ENCODE measurements around the gene CMBL. TPM values are rescaled to one million over a fixed set of nuclear protein-coding genes. Genes with fewer than 3 reads are reported as not detected.

The CMBL gene
- 6.9 and 19.3 TPM in 2 replicates for total RNA-seq

GRCh38 chr5:10307206-10308148, at the start of gene CMBL:
Gene CMBL, minus strand, starts transcription at chr5:10307902. Its CDS starts 17,140 bp downstream, at chr5:10290762.

DNA sequence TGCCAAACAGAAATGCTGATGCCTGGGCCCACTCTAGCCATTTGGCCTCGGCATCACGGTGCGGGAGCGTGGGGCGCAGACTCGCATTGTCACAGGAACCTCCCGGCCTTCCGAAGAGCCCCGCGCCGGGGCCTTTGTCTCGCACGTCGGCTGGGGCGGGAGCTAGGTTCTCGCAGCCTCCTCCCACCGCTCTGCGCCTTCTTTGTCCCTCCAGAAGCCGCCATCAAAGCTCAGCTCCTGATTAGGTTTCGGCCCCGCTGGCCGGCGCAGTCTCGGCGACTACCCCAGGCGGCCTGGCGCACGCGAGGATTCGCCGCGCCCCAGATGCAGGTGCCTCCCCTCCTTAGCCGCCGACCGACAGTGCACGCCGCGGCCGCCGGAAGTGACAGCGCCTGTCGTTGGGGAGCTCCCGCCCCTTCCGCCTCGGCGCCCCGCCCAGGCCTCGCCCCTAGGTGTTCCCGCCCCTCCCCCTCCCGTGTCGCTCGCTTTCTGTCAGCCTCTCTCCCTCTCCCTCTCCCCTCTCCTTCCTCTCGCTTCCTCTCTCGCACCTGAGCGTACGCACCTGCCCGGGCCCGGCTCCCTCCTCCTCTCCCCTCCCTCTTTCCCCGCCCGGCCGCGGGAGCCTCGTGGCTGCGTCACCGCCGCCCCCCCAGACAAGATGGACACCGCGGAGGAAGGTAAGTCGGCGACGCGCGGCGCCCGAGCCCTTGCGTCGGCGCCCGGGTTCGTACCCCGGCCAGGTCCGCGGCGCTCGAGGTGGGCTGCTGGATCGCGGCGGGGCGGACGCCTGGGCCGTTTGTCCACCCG, 45.7 kb upstream of the CMBL start, which contains the start of gene MARCHF6:
TSS of gene MARCHF6 (plus strand) at position 455 of the 807 bp plus-strand sequence. CDS start at position 659, 204 bp downstream.

DNA sequence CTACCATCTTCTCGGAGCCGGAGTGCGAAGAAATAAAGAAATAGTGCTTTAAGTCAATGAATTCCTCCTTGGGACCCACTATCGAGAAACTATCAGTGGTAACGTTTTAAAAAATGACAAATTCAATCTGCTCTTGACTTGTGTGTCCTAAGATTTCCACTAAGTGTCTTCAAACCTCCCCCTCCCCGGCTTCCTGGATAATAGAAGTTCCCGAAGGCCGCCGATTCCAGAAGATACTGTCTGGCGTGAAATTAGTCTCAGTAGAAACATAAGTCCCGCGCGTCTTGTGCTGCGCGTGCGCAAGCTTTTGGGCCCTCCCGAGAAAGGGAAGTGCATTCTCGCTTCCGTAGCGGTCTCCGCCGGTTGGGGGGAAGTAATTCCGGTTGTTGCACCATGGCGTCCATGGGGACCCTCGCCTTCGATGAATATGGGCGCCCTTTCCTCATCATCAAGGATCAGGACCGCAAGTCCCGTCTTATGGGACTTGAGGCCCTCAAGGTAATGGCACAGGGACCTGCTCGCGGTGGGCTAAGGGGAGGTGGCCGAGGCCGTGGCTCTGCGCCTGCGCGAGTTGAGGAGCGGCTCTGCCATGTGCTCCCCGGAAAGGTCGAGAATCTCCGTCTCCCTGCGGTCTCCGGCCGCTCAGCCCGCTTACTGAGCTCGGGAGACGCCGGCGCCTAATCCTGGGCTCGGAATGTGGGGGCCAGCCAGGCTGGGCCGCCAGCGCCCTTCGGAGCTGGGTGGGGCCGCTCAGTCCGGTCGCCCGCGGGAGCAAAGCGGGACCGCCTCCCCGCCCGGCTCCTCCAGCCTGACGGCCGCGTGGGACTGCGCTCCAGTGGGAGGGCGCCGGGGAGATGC, 57.5 kb downstream of the CMBL start, which contains the start of gene CCT5:
TSS of gene CCT5 (plus strand) at position 333 of the 858 bp plus-strand sequence. CDS start at position 394, 61 bp downstream.

Other genes with a start within 250 kb of the CMBL start
- 12.3 and 19.5 TPM in 2 replicates for gene ATPSCKMT, start 58.0 kb downstream of the CMBL start, total RNA-seq
- 193 and 399 TPM in 2 replicates for gene CCT5, start 57.6 kb downstream of the CMBL start, total RNA-seq
- 29.2 and 69.5 TPM in 2 replicates for gene MARCHF6, start 45.8 kb upstream of the CMBL start, total RNA-seq
- 0.39 TPM in 1 of 2 replicates, not detected in the other for gene ROPN1L, start 134.0 kb upstream of the CMBL start, total RNA-seq

Measured in epithelial cell of alveolus of lung (primary cell).